Heart left ventricle (tissue), 13 donors: ENCODE results near the gene TULP4.
"Not testable (repeated sequence)": the region's sequence is repeated elsewhere in the genome, so short reads cannot be mapped to it uniquely, and the experiment has no call there.

ENCODE experiments used
- POLR2A ChIP-seq, 2 donors: fragments of 450-650 bp; IDR thresholded peaks; one replicate each; pipeline ENCODE4 v1.6.1; 2017; ENCODE audit warnings: antibody characterized with exemption in 2 of 2, mild to moderate bottlenecking in 2 of 2, moderate library complexity in 2 of 2
- TF ChIP-seq, protein P1 (sequence below), 12 donors: fragments of 200-600 bp; sonication (generic) in 4 of 12; IDR thresholded peaks; one replicate each; pipeline versions ENCODE4 v1.5.0 to v1.8.0; 2018 to 2022; ENCODE audit warnings: antibody characterized with exemption in 12 of 12, mild to moderate bottlenecking in 5 of 12
- donor health status: ischemic (EF 13 %, LVEDD 7.1; RV severe dilation, severe dysfunction).
- donor health status: DM: no; HTN: yes; CAD: no.
- donor health status: DM: no; HTN: no; CAD: no.
- donor health status: ischemic (EF 25% LVEDD 6.9; RV normal size, moderate dysfunction).
- donor health status: ischemic (EF 25% LVEDD 5.7; RV mildly dilated, moderate dysfunction).
- donor health status: ischemic (EF 35%, LVEDD 5.7; RV mildly dilated, moderate dysfunction).
- donor health status: nonischemic (EF 11% LVEDD 7.7; RV severe dilation, severe dysfunction).
- donor health status: DM: yes; HTN: yes; CAD: no.
- donor health status: PGD.
- donor health status: ischemic (EF 29% LVEDD 5.4; RV normal size, mild dysfunction).
- donor health status: nonischemic (EF 23%, LVEDD 6.1; RV moderate dilation, normal function).

- TF ChIP-seq, protein P1, sequence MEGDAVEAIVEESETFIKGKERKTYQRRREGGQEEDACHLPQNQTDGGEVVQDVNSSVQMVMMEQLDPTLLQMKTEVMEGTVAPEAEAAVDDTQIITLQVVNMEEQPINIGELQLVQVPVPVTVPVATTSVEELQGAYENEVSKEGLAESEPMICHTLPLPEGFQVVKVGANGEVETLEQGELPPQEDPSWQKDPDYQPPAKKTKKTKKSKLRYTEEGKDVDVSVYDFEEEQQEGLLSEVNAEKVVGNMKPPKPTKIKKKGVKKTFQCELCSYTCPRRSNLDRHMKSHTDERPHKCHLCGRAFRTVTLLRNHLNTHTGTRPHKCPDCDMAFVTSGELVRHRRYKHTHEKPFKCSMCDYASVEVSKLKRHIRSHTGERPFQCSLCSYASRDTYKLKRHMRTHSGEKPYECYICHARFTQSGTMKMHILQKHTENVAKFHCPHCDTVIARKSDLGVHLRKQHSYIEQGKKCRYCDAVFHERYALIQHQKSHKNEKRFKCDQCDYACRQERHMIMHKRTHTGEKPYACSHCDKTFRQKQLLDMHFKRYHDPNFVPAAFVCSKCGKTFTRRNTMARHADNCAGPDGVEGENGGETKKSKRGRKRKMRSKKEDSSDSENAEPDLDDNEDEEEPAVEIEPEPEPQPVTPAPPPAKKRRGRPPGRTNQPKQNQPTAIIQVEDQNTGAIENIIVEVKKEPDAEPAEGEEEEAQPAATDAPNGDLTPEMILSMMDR (IDR thresholded peaks at IDR 0.05), result not testable (repeated sequence)
- TF ChIP-seq POLR2A (IDR thresholded peaks at IDR 0.05), result not testable (repeated sequence)
These were observed 38.5 kb downstream of the TULP4 start for GRCh38 chr6:158350731-158351130.
